GM19328 (cell line): ENCODE measurements around the gene ZNF19.
"Not testable (repeated sequence)": the region's sequence is repeated elsewhere in the genome, so short reads cannot be mapped to it uniquely, and the experiment has no call there.

ENCODE experiments used
- ATAC-seq: cut with Tn5 transposase; IDR thresholded peaks from one replicate; pipeline ENCODE4 v1.9.1; 2021; ENCODE audit warnings: mild to moderate bottlenecking, moderate library complexity; ENCODE audit not compliant: unreplicated experiment

Gene ZNF19

DNA sequence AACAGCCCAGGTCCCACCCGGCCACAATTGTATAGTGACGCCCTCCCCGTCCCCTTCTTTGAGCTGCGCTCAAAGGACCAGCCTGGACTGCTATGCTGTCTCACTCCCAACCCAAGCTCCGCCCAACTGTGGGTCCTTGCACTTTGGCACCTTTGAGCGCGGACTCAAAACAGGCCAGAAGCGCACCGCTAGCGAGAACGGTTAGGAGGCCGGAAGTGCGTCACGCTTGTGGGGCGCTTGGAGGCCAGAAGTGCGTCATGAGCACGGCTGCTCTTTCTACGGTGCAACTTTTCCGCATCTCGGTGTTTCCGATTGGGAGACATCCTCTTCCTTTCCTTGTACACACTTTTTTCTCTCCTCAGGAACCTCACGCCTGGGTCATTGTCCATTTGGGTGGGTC is at the start of gene ZNF19:
Gene ZNF19, minus strand, starts transcription at position 203 of the 400 bp plus-strand sequence. CDS start 7,210 bp downstream, outside the sequence.
- no peak for ATAC-seq

DNA sequence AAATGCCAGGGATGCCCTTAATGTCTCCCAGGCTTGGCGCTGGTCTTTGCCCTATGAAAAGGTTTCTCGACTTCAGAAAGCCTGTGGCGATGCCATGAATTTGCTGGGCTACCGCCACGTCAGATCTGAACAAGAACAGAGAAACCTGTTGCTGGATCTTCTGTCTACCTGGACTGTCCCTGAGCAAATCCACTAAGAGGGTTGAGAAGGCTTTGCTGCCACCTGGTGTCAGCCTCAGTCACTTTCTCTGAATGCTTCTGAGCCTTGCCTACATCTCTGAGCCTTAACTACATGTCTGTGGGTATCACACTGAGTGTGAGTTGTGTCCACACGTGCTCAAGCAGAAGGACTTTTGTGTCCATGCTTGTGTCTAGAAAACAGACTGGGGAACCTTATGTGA is 48.5 kb upstream of the ZNF19 start:
- peak; percentile 69 for ATAC-seq

DNA sequence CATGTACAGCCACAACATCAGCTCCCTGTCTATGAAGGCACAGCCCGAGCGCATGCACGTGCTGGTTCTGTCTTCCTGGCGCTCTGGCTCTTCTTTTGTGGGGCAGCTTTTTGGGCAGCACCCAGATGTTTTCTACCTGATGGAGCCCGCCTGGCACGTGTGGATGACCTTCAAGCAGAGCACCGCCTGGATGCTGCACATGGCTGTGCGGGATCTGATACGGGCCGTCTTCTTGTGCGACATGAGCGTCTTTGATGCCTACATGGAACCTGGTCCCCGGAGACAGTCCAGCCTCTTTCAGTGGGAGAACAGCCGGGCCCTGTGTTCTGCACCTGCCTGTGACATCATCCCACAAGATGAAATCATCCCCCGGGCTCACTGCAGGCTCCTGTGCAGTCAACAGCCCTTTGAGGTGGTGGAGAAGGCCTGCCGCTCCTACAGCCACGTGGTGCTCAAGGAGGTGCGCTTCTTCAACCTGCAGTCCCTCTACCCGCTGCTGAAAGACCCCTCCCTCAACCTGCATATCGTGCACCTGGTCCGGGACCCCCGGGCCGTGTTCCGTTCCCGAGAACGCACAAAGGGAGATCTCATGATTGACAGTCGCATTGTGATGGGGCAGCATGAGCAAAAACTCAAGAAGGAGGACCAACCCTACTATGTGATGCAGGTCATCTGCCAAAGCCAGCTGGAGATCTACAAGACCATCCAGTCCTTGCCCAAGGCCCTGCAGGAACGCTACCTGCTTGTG is 47.8 kb upstream of the ZNF19 start:
- ATAC-seq = no peak

DNA sequence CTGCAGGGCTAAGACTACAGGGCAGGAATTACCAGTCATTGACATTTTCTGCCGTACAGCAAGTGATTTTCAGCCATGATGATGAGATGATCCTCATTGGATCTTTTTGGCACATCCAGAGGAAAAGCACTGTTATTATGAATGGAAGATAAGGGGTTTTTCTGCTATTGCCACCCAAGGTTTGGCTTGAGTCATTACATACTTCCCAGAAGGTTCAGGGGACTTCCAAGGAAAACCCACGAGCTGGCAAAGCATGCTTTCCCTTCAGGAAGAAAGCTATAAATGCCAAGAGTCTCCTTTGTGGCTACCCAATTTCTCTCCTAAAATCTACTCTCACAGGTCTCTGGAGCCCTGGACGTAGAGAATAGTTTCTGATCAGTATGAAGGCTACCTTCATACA is 43.2 kb upstream of the ZNF19 start:
- ATAC-seq = no peak

DNA sequence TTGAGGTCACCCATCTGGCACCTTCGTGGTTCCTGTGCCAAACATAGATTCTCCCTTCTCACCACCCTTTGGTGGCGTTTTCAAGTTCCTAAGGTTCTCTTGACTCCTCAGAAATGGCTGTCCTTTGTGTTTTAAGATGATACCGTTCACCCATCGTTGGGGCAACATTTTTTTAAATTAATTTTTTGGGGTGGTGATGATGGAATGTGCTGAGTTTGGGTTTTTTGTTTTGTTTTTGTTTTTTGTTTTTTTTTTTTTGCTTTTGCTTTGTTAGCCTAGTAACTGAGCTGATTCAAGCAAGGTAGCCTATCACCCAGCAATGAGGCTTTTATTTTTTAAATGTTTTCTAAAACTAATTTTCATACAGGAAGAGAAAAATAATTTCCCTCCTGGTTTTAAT is 39.7 kb upstream of the ZNF19 start:
- no peak for ATAC-seq

DNA sequence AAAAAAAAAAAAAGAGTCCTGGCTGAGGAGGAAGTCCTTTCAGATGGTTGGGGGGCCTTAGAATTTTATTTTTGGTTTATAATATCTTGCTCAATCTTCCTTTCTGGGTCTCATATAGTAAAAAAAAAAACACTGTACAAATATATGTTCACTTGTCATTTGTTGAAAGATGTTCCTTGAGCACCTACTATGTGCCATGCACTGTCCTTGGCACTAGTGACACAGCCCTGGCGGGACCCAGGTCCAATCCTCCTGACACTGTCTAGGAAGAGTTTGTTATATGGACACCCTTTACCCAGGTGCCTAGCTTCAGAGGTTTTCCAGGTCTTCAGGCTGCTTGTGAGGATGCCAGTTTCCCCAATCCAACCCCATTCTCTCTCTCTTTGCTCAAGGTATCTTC is 39.1 kb upstream of the ZNF19 start:
- no peak for ATAC-seq

DNA sequence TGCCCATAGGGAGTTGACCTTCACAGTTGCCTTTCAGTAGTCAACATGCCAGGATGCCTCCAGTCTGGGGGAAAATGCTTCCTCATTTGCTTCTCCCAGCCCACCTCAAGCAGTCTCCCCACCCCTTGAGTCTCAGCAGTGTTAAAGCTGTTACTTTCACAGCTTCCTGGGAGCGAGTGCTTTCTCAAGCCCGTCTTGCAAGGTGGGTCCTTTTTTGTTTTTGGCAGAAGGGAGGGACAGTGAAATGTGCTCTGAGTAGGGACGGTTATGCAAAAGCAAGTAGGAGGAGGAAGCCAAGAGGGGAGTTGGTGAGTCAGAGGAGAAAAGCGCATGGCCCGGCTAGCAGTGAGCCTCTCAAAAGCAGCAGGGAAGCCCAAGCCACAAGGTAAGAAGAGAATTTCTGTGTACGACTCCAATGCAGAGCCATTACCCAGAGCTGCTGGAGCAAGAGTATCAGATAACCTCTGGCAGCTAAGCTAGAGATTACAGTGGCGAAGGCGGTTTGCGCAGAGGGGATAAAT is 37.0 kb upstream of the ZNF19 start, which contains the start of gene CHST4:
Gene CHST4, plus strand, starts transcription at position 316 of the 521 bp plus-strand sequence. CDS start 10,252 bp downstream, outside the sequence.
- no peak for ATAC-seq

DNA sequence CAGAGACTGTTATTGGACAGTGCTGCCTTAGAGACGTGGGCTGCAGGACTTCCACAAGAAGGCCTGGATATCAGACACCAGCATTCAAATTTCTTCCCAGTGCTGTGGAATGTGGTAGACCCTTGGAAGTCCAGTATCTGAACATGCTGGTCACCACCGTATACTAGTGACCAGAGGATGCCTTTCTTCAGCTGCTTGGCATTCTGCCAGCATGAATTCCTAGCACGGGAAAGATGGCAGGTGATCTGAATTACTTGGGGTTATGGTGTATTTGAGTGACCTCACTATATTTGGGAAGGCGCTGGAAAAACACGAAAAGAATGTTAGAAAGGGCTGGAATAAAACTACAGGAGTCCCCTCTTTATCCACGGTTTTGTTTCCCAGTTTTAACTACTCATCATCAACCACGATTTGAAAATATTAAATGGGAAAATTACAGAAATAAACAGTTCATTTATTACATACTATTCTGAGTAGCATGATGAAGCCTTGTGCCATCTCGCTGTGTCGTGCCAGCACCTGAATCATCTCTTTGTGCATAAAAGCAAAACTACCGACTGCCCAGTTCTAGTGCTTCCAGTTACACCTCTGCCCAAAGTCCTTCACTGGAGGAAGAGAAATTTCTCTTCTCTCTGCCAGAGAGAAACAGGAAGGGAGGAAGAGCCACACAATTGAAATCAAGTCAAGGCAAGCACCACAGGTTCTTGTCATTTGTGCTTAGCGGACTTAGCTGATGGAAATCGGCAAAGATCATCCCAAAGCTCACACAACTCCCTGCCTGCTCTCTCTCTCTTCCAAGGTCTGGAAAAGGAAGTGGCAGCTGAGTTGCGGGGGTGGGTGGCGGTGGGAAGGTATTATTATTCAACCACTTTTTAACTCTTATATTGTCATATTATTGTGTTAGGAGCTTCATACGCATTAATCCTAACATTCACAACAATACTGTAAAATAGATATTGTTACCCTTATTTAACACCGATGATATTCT is 35.7 kb upstream of the ZNF19 start:
- no peak for ATAC-seq

DNA sequence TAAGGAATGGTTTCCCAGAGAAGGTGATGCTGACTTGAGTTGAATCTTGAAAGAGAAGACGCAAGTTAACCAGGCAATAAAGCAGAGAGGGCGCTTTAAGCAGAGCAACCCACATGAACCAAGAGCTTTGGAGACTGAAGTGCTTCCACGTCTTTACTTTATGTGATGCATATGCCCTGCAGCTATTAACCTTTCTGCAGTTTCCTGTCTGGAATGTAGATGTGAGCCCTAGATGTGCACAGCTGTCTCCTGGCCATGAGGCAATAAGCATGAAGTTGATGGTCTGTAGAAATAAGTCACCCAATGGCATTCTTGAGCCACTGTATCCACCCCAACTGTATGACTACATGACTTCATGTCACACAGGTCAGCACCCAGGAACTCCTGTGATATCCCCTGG is 31.4 kb upstream of the ZNF19 start:
- no peak for ATAC-seq

DNA sequence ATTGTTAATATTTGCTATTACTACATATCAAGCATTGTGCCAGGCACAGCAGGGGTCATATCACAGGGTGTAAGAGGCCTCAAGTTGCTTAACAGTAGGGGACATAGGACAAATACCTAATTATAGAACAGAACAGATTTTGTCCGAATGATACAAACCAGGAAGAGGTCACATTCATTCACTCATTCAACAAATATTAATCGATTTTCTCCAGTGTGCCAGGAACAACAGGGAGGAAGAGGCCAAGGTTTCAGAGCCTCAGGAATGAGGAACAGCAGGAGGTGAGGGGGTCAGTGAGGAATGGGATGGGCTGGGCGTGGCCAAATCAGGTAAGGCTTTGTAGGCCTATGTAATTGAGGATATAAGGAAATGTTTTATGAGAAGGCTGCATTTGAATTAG is 25.9 kb upstream of the ZNF19 start:
- no peak for ATAC-seq

DNA sequence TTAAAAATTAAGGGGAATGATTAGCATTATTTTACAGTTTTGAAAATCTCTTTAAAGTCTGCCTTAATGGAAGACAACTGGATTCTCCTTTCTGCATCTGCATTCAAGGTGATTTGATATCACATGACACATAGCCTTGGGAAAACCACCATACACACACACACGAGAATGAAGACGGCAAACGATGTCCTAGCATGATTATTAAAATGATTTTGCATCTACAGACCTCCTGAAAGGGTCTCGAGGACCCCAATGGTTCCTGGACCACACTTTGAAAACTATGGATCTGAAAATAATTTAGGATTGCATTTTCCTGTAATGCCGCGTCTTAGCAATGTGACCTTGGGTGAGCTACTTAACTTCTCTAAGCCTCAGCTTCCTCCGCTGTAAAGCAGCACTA is 25.4 kb upstream of the ZNF19 start:
- ATAC-seq = no peak

DNA sequence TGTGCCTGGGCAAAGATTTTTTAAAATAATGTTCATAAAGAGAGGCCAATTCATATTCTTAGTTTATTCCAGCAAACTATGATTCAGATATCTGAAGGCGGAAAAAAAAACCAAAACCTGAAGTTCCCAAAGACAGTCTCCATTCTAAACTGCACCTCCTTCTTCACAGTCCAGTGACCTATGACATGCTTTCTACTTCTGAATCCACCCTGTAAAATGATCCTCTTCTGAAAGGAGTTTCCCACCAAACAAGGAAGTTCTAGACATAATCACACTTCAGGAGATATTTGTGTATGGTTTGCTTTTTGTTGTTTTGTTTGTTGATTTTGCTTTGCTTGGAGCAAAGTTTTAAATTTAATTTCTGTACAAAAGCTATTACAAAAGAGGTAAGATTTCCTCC is 24.2 kb upstream of the ZNF19 start:
- ATAC-seq = no peak

DNA sequence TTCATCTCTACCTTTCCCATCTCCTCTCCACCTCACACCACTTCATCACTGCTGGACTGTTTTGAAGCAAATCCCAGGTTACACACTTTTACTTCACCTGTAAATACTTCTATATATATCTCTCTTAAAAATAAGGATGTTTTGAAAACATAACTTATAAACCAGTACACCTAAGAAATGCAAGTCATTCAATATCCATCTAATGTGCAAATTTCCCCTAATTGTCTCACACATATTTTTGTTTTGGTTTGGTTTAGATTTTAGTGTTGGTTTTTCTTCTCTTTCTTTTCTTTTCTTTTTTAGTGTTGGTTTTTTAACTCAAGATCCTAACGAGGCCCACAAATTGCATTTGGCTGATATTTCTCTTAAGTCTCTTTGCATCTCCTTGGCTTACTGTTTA is 17.9 kb upstream of the ZNF19 start:
- no peak for ATAC-seq

DNA sequence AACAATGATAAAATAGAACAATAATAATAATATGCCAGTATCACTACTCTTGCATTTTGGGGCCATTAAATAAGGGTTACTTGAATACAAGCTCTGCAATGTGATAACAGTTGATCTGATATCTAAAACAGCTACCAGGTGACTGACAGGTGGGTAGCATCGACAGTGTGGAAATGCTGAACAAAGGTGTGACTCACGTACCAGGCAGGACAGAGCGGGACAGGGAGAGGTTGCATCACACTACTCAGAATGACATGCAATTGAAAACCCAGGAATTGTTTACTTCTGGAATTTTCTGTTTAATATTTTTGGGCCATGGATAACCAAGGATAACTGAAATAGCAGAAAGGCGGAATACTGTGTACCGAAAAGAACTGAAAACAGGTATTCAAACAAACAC is 15.8 kb upstream of the ZNF19 start:
- ATAC-seq = no peak

DNA sequence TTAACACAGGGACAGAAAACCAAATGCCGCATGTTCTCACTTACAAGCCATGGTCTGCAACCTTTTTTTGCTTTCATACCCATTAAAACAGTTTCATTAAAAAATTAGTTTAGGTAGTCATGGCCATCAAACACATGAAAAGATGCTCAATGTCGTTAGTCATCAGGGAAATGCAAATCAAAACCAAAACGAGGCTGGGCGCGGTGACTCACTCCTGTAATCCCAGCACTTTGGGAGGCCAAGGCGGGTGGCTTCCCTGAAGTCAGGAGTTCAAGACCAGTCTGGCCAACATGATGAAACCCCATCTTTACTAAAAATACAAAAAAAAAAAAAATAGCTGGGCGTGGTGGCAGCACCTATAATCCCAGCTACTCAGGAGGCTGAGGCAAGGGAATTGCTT is 14.9 kb upstream of the ZNF19 start:
- ATAC-seq = not testable (repeated sequence)

DNA sequence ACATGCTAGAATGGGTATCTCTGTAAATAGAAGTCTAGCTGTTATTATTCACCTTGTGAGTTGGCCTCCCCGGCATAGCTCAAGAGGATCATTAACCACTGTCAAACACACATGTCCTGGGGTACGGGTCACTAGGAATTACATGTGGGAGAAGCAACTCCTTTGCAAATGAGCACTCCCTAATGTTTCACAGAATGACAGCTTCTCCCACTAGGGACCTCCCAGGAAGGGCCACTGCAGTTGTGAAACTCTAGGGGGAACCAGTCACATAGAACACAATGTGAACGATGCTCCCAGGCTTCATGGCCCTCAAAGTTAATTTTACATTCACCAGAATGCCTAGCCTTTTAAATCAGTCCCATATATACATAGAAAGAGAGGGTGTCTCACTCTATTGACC is 12.4 kb upstream of the ZNF19 start:
- ATAC-seq = no peak

DNA sequence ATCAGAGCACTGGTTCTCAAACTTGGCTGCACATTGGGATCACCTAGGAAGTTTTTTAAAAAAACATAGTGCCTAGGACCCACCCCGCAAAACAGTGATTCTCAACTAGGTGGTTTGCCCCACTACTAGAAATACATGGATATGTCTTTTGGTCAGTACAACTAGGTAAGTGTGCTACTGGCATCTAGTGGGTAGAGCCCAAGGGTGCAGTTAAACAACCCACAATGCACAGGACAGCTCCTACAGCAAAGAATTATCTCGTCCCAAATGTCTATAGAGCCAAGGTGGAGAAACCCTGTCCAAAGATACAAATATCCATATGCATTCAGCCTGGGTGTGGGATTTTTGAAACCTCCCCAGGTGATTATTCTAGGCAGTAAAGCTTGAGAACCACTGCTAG is 11.8 kb upstream of the ZNF19 start:
- no peak for ATAC-seq

DNA sequence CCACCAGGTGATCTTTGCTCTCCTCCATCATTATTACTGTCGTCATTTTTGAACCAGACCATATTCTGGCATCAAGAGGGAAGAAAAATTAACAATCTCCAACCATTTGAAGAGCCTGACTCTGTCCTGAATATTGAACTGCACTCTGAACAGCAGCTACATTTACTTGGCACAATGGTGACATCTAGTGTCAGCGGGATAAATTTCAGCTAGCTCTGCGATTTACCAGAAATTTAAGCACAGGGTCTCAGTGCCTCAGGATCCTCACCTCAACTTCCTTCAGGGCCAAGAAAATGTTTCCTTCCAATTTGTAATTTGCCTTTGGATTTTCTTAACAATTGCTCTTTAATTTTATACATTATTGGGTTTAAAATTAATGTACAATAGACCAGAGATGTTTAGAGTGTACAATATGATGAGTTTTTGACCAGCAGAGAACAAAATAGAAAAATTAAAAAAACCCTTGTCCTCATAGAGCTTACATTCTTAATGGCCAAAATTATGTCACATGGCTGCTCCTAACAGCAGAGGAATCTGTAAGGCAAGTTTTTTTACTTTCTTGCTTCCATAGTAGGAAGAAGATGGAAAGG is 10.7 kb upstream of the ZNF19 start:
- no peak for ATAC-seq

DNA sequence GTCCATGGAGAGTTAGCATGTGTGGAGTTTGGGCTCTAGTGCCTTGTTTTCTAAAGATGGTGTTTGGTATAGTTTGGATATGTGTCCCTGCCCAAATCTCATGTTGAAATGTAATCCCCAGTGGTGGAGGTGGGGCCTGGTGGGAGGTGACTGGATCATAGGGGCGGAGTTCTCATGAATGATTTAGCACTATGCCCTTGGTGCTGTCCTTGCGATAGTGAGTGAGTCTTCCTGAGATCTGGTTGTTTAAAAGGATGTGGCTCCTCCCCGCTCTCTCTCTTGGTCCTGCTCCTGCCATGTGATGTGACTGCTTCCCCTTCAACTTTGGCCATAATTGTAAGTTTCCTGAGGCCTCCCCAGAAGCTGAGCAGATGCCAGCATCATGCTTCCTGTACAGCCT is 8.9 kb upstream of the ZNF19 start:
- ATAC-seq = no peak

DNA sequence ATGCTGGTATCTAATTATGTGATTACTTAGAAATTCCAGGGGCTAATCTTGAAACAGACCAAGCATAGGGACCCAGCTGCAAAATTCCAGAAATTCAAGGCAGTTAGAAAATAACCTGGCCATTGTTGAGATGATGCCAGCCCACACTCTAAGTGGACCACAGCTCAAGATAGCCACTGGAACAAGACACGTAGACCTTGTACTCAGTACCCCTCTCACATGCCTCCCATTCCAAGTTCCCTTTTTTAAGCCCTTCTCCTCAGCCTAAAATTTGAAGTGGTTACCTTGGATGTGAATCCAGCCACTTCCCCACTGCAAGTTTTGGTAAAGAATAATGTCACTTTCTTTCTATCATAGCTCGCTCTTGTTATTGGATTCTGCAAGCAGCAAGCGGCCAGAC is 4.1 kb upstream of the ZNF19 start:
- ATAC-seq = no peak

DNA sequence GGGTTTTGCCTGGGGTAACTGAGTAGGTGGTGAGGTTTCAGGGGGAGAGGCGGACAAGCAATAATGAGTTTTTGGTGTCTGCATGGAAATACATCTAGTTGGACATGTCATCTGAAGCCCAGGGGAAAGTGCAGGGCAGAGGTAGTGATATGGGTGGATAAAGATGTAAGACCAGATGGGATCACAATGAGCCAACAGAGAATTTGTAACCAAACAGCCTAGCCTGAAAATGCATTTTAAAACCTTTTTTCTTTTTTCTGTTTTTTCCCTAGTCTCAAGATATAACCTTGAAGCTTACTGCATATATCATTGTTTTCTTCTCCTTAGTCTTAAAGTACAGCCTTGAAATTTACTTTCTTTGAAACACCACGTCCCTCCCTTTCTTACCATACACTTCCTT is 3.7 kb upstream of the ZNF19 start:
- ATAC-seq = no peak
